NB4 (cell line): ENCODE measurements around the gene ZNF581.

Source experiments
- CTCF ChIP-seq: IDR thresholded peaks from one replicate; pipeline ENCODE4 v1.5.1; 2012; ENCODE audit warnings: low read depth, low read length
- MYC ChIP-seq: IDR thresholded peaks from 2 replicates; pipeline ENCODE4 v1.6.1; 2011; ENCODE audit warnings: low read depth, low read length
- POLR2A ChIP-seq: IDR thresholded peaks from 2 replicates; pipeline ENCODE4 v1.6.1; 2011; ENCODE audit warnings: mild to moderate bottlenecking; ENCODE audit not compliant: insufficient read length; ENCODE audit errors: extremely low read depth

- TF ChIP-seq CTCF (no peak), POLR2A (no peak), MYC (no peak; the same call in 1 of the 2 replicates)
These were observed 383 bp downstream of the ZNF581 start for GRCh38 chr19:55643887-55644176.
